SU-DHL-6 (cell line): Measurements from ENCODE around the gene DCAF7.

Experiments
- H2AFZ ChIP-seq: fragments of 200-600 bp; sonication (generic); 2 replicates; pipeline ENCODE4 v1.6.1; 2014; ENCODE audit warnings: low read depth, mild to moderate bottlenecking, moderate library complexity, mixed read lengths, antibody characterized with exemption, low read length; ENCODE audit not compliant: severe bottlenecking
- H3F3A ChIP-seq: fragments of 200-600 bp; shearing (Covaris generic); 2 replicates; pipeline ENCODE4 v1.6.0; 2016; ENCODE audit warnings: antibody characterized with exemption, mild to moderate bottlenecking; ENCODE audit not compliant: insufficient read depth
- H3K27ac ChIP-seq: fragments of 200-600 bp; sonication (generic); 2 replicates; pipeline ENCODE4 v1.5.1; 2016; ENCODE audit warnings: low read depth, mild to moderate bottlenecking, low read length, moderate library complexity, mixed read lengths
- H3K27me3 ChIP-seq: fragments of 200-600 bp; sonication (generic), shearing (Covaris generic); 2 replicates; pipeline ENCODE4 v1.6.0; 2014; ENCODE audit warnings: mild to moderate bottlenecking, low read length
- H3K36me3 ChIP-seq: fragments of 200-600 bp; sonication (generic); 2 replicates; pipeline ENCODE4 v1.6.1; 2014; ENCODE audit warnings: mild to moderate bottlenecking, low read length, mixed read lengths
- H3K4me2 ChIP-seq: fragments of 300-600, 200-600 bp; shearing (Covaris generic), sonication (generic); 2 replicates; pipeline ENCODE4 v1.6.0; 2014; ENCODE audit warnings: low read length, low read depth, mild to moderate bottlenecking; ENCODE audit not compliant: poor library complexity, severe bottlenecking
- H3K4me3 ChIP-seq: fragments of 200-600 bp; sonication (generic); 2 replicates; pipeline ENCODE4 v1.5.1; 2014; ENCODE audit warnings: antibody characterized with exemption, low read length, mild to moderate bottlenecking, mixed read lengths; ENCODE audit not compliant: insufficient read depth, poor library complexity, severe bottlenecking
- H3K79me2 ChIP-seq: fragments of 200-600 bp; sonication (generic); 2 replicates; pipeline ENCODE4 v1.6.1; 2014; ENCODE audit warnings: mild to moderate bottlenecking, low read length, moderate library complexity; ENCODE audit not compliant: insufficient read depth
- H3K9ac ChIP-seq: fragments of 200-600 bp; sonication (generic); 2 replicates; pipeline ENCODE4 v1.7.0; 2014; ENCODE audit warnings: mild to moderate bottlenecking, low read length
- H3K9me2 ChIP-seq: fragments of 200-600 bp; sonication (generic); replicated peaks from 2 replicates; pipeline ENCODE4 v1.6.1; 2014; ENCODE audit warnings: low read length; ENCODE audit not compliant: insufficient read depth
- H3K9me3 ChIP-seq: fragments of 200-600 bp; sonication (generic); 2 replicates; pipeline ENCODE4 v1.6.1; 2014; ENCODE audit warnings: low read length, mixed read lengths; ENCODE audit not compliant: insufficient read depth
- H4K20me1 ChIP-seq: fragments of 200-600 bp; sonication (generic); 2 replicates; pipeline ENCODE4 v1.6.1; 2014; ENCODE audit warnings: low read depth, mild to moderate bottlenecking, antibody characterized with exemption, low read length, moderate library complexity, mixed read lengths
- CTCF ChIP-seq: fragments of 200-600 bp; sonication (generic); IDR thresholded peaks from one replicate; pipeline ENCODE4 v1.5.1; 2017; ENCODE audit warnings: antibody characterized with exemption, mild to moderate bottlenecking, low read length, moderate library complexity; ENCODE audit not compliant: insufficient read depth, poor library complexity, severe bottlenecking
- EZH2phosphoT487 ChIP-seq: fragments of 200-600 bp; sonication (generic), shearing (Covaris generic); conservative IDR thresholded peaks from 2 replicates; pipeline ENCODE4 v1.6.1; 2018; ENCODE audit warnings: mild to moderate bottlenecking, antibody characterized with exemption, low read length, moderate library complexity, mixed read lengths

The DCAF7 gene

GRCh38 chr17:63537991-63538692 lies 12.1 kb upstream of the DCAF7 start:
- Histone ChIP-seq H3K36me3 (no peaks in the 10 kb centered on the region), H3F3A (no peaks in the 10 kb centered on the region), H3K27ac (no peak overlapping the region), H3K27me3 (no peaks in the 10 kb centered on the region), H3K79me2 (no peaks in the 10 kb centered on the region), H2AFZ (no peak overlapping the region), H4K20me1 (no peaks in the 10 kb centered on the region), H3K4me3 (no peak overlapping the region), H3K9me3 (no peaks in the 10 kb centered on the region), H3K4me2 (no peak overlapping the region), H3K9ac (no peak overlapping the region), H3K9me2 (no peaks in the 10 kb centered on the region)
- TF ChIP-seq EZH2phosphoT487 (no peak), CTCF (no peak)

- Histone ChIP-seq H3F3A (no peaks in the 10 kb centered on the region), H3K9me3 (no peaks in the 10 kb centered on the region), H4K20me1 (no peaks in the 10 kb centered on the region), H3K27ac (no peak overlapping the region), H3K79me2 (no peaks in the 10 kb centered on the region), H3K36me3 (no peaks in the 10 kb centered on the region), H2AFZ (no peak overlapping the region), H3K9ac (no peak overlapping the region), H3K27me3 (no peaks in the 10 kb centered on the region), H3K9me2 (no peaks in the 10 kb centered on the region), H3K4me3 (no peak overlapping the region), H3K4me2 (no peak overlapping the region)
- TF ChIP-seq CTCF = no peak
Observed at GRCh38 chr17:63538693-63539595, 11.3 kb upstream of the DCAF7 start.

GRCh38 chr17:63540590-63540989 lies 9.7 kb upstream of the DCAF7 start:
- no peak overlapping the region for H2AFZ ChIP-seq
- no peak overlapping the region for H3K4me3 ChIP-seq
- H3F3A ChIP-seq = no peaks in the 10 kb centered on the region
- TF ChIP-seq CTCF = no peak
- no peak for TF ChIP-seq EZH2phosphoT487
- no peak overlapping the region for H3K4me2 ChIP-seq
- no peaks in the 10 kb centered on the region for H3K36me3 ChIP-seq
- H3K9me2 ChIP-seq = no peaks in the 10 kb centered on the region
- H3K9ac ChIP-seq = no peak overlapping the region
- H3K27me3 ChIP-seq = no peaks in the 10 kb centered on the region
- no peaks in the 10 kb centered on the region for H3K79me2 ChIP-seq
- H3K9me3 ChIP-seq = no peaks in the 10 kb centered on the region
- H4K20me1 ChIP-seq = no peaks in the 10 kb centered on the region
- H3K27ac ChIP-seq = no peak overlapping the region
